ENCODE data around the gene MB21D2.

Gene MB21D2

DNA sequence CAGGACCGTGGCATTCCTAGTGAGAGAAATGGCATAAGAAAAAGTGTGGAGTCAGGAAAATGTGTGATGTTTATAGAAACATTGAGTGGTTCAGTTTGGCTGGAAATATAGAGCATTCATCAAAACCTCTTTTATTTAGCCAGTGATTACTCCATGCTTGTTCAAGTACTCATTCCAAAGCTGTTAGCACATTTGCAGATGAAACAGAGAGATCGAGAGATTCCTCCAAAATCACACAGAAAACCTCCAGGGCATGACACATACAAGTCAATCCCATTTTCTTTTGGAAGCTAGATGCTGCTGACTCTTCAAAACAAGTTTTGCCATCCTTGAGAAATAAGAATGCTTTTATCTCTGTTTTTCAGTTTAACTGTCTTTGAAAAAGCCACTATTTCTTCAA, 11.5 kb upstream of the MB21D2 start:
- Histone ChIP-seq H3K4me1 (no peaks in the 10 kb centered on the region), H3K36me3 (no peaks in the 10 kb centered on the region), H3K27me3 (no peaks in the 10 kb centered on the region), H3K27ac (no peak overlapping the region), H3K9me3 (no peaks in the 10 kb centered on the region), H3K4me3 (no peak overlapping the region)
- DNase-seq, result no peak
- intact Hi-C loops (cut with DNase I; ENCODE audit: low total_unique reads), result no loop called here
- TF ChIP-seq, protein P1, sequence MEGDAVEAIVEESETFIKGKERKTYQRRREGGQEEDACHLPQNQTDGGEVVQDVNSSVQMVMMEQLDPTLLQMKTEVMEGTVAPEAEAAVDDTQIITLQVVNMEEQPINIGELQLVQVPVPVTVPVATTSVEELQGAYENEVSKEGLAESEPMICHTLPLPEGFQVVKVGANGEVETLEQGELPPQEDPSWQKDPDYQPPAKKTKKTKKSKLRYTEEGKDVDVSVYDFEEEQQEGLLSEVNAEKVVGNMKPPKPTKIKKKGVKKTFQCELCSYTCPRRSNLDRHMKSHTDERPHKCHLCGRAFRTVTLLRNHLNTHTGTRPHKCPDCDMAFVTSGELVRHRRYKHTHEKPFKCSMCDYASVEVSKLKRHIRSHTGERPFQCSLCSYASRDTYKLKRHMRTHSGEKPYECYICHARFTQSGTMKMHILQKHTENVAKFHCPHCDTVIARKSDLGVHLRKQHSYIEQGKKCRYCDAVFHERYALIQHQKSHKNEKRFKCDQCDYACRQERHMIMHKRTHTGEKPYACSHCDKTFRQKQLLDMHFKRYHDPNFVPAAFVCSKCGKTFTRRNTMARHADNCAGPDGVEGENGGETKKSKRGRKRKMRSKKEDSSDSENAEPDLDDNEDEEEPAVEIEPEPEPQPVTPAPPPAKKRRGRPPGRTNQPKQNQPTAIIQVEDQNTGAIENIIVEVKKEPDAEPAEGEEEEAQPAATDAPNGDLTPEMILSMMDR (IDR thresholded peaks at IDR 0.05), result no peak

DNA sequence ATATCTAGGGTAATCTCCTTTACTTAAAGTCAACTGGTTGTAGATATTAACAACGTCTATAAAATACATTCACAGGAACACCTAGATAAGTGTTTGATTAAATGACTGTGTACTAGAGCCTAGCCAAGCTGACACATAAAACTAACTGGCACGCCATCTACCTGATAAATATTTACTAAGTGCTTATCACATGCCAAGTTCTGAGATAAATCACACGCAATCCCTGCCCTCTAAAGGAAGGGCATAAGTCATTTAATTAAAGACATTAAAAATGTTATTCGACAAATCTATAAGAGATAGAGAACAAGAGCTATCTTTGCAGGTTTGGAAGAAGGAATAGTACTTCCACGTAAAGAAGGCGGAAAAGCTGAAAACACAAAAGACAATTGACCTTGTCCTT, 11.1 kb upstream of the MB21D2 start:
- no peak for DNase-seq
- no peak overlapping the region for H3K27ac ChIP-seq
- H3K36me3 ChIP-seq, result no peaks in the 10 kb centered on the region
- H3K4me3 ChIP-seq, result no peak overlapping the region
- no peaks in the 10 kb centered on the region for H3K4me1 ChIP-seq
- intact Hi-C loops (cut with DNase I; ENCODE audit: low total_unique reads), result no loop called here
- TF ChIP-seq, protein P1 (IDR thresholded peaks at IDR 0.05), result no peak
- H3K9me3 ChIP-seq, result no peaks in the 10 kb centered on the region
- H3K27me3 ChIP-seq, result no peaks in the 10 kb centered on the region

DNA sequence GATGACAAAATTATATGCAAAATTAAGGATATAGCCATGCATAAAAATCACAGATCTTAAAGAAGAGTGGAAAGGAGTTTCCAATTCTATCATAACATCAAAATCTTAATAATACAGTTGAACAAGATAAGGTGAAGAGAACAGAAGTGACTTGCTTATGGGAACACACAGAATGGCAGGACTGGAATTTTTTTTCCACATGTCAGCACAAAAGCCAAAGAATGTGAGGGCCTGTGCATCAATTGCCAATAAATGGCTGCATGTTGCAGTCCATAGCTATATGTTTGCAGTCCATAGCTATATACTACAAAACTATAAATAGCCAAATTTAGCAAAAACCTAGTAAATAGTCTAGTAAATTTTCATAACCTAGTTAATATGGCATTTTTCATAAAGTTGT, 10.4 kb upstream of the MB21D2 start:
- H3K36me3 ChIP-seq, result no peaks in the 10 kb centered on the region
- TF ChIP-seq, protein P1 (IDR thresholded peaks at IDR 0.05), result no peak
- no peak overlapping the region for H3K4me3 ChIP-seq
- intact Hi-C loops (cut with DNase I; ENCODE audit: low total_unique reads), result no loop called here
- no peak for DNase-seq
- no peaks in the 10 kb centered on the region for H3K27me3 ChIP-seq
- no peaks in the 10 kb centered on the region for H3K4me1 ChIP-seq
- H3K27ac ChIP-seq, result no peak overlapping the region
- H3K9me3 ChIP-seq, result no peaks in the 10 kb centered on the region

DNA sequence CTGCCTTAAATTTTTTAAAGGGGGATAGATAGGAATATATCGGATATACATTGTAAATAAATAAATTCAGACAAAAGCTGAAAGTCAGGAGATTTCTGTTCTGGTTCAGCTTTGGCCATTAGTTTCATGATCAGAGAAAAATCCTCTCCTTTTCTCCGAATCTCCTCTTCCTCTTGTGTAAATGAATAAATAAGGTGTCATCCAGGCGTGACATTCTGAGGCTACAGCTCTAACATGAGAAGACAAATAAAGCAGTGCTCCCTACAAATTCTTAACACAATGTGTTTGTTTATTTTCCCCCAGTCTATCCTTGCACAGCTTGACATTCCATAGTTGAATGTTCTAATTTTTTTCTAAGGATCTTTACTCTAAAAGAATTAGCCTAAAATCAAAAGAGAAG, 9.4 kb upstream of the MB21D2 start:
- TF ChIP-seq, protein P1 (IDR thresholded peaks at IDR 0.05), result no peak
- no peaks in the 10 kb centered on the region for H3K4me1 ChIP-seq
- no peak overlapping the region for H3K27ac ChIP-seq
- intact Hi-C loops (cut with DNase I; ENCODE audit: low total_unique reads), result no loop called here
- H3K4me3 ChIP-seq, result no peak overlapping the region
- no peak for DNase-seq
- H3K36me3 ChIP-seq, result no peaks in the 10 kb centered on the region
- H3K9me3 ChIP-seq, result no peaks in the 10 kb centered on the region
- H3K27me3 ChIP-seq, result no peaks in the 10 kb centered on the region

DNA sequence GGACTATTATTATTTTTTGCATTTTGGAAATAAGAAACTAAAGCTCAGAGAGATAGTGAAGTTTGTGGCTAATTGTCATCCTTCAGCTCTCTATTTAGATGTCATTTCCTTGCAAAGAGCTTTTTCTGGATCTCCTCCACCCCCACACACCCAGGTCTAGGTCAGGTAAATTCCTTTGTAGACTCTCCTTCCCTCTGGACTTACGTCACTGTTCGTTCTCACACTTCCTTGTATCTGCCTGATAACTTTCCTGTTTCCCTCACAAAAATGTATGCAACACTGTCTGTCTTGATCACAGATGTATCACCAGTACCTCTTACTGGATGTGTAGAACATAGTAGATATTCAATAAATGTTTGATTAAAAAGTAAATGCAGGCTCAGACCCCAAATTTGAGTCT, 6.1 kb upstream of the MB21D2 start:
- no peak for DNase-seq
- TF ChIP-seq, protein P1 (IDR thresholded peaks at IDR 0.05), result no peak
- no peak overlapping the region for H3K27ac ChIP-seq
- H3K4me3 ChIP-seq, result no peak overlapping the region
- no peaks in the 10 kb centered on the region for H3K9me3 ChIP-seq
- no peaks in the 10 kb centered on the region for H3K36me3 ChIP-seq
- H3K4me1 ChIP-seq, result peaks cover 0 to 3% (median 0%) of the 10 kb centered on the region in 4 donors
- H3K27me3 ChIP-seq, result no peaks in the 10 kb centered on the region
- intact Hi-C loops (cut with DNase I; ENCODE audit: low total_unique reads), result no loop called here

DNA sequence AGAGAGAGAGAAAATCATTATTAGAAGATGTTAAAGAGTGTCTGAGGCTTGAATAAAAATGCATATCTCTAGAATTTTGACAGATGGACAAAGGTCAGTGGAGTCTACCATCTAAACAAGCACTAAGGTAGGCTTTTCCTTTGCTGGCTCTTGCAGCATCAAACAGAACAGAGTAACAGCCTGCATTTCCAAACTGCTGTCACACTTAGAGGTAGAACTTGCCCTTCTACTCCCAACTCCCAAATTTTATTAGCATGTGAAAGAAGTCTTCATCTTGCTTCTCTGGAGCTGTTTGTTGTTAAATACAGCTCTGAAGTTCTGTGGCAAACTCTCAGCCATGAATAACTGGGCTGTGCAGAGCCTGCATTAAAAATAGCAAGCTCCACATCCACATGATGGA, 4.1 kb upstream of the MB21D2 start:
- intact Hi-C loops (cut with DNase I; ENCODE audit: low total_unique reads), result no loop called here
- Histone ChIP-seq H3K9me3 (no peaks in the 10 kb centered on the region), H3K27me3 (no peaks in the 10 kb centered on the region), H3K27ac (no peak overlapping the region), H3K36me3 (no peaks in the 10 kb centered on the region), H3K4me3 (no peak overlapping the region), H3K4me1 (peaks cover 0 to 10% (median 2%) of the 10 kb centered on the region in 4 donors)
- TF ChIP-seq, protein P1 (IDR thresholded peaks at IDR 0.05), result no peak
- no peak for DNase-seq

Data from tibial artery (tissue), 4 donors.